ENCODE data around the gene STIM1. TPM values are rescaled to one million over a fixed set of nuclear protein-coding genes. Genes with fewer than 3 reads are reported as not detected.
A peak's percentile ranks its signal among the peaks of the same experiment; 100 is the strongest.

STIM1 gene
- total RNA-seq, 3 donors from 2014 or later, result 56.1 to 74.8 (median 72.5) TPM

- TF ChIP-seq, protein P1, sequence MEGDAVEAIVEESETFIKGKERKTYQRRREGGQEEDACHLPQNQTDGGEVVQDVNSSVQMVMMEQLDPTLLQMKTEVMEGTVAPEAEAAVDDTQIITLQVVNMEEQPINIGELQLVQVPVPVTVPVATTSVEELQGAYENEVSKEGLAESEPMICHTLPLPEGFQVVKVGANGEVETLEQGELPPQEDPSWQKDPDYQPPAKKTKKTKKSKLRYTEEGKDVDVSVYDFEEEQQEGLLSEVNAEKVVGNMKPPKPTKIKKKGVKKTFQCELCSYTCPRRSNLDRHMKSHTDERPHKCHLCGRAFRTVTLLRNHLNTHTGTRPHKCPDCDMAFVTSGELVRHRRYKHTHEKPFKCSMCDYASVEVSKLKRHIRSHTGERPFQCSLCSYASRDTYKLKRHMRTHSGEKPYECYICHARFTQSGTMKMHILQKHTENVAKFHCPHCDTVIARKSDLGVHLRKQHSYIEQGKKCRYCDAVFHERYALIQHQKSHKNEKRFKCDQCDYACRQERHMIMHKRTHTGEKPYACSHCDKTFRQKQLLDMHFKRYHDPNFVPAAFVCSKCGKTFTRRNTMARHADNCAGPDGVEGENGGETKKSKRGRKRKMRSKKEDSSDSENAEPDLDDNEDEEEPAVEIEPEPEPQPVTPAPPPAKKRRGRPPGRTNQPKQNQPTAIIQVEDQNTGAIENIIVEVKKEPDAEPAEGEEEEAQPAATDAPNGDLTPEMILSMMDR (IDR thresholded peaks at IDR 0.05), result no peak
- peak in 1 of 3 donors; percentile 38 for DNase-seq
Measured at GRCh38 chr11:3916962-3917361, 61.5 kb downstream of the STIM1 start.

DNA sequence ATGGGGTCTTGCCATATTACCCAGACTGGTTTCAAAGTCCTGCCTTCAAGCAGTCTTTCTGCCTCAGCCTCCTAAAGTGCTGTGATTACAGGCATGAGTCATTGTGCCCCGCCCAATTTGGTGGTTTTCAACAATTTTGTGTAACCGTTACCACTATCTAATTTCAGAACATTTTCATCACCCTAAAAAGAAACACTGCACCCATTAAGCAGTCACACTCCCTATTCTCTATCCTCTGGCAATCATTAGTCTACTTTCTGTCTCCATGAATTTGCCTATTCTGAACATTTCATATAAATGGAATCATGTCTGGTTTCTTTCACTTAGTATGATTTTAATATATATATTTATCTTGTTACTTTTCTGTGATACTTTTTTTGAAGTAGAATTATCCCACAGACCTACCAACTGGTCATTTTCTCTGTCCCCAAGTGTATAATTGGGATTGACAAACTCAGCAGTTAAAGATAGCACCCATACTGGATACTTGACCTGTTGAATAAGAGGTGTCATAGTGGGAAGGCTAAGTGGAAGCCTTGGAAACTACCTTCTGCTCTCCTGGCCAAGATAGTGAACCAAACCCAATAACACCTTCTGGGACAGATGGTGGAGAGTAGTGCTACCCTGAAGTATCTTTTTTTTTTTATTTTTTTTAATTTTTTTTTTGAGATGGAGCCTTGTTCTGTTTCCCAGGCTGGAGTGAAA is 64.8 kb downstream of the STIM1 start:
- Histone ChIP-seq H3K4me3 (no peak overlapping the region), H3K9me3 (no peaks in the 10 kb centered on the region), H3K4me1 (ENCODE audit: low read depth) (peaks cover 7% of the 10 kb centered on the region), H3K36me3 (ENCODE audit: low read depth) (no peaks in the 10 kb centered on the region)
- ATAC-seq, result peak; percentile 44
- TF ChIP-seq, protein P1 (IDR thresholded peaks at IDR 0.05), result no peak
- intact Hi-C loops (cut with DNase I, micrococcal nuclease), result no loop called here
- peak in 1 of 3 donors; percentile 47 for DNase-seq

More at GRCh38 chr11:3916962-3917361, 61.5 kb downstream of the STIM1 start:
- ATAC-seq, result peak; percentile 80
- intact Hi-C loops (cut with DNase I, micrococcal nuclease), result no loop called here
- Histone ChIP-seq H3K4me3 (no peak overlapping the region), H3K36me3 (ENCODE audit: low read depth) (no peaks in the 10 kb centered on the region), H3K4me1 (ENCODE audit: low read depth) (peaks cover 7% of the 10 kb centered on the region), H3K9me3 (no peaks in the 10 kb centered on the region)

GRCh38 chr11:3922056-3922455 is 66.6 kb downstream of the STIM1 start:
- no peak for ATAC-seq
- H3K4me3 ChIP-seq, result no peak overlapping the region
- no peak for DNase-seq
- H3K4me1 ChIP-seq (ENCODE audit: low read depth), result peaks cover 1% of the 10 kb centered on the region
- TF ChIP-seq, protein P1 (IDR thresholded peaks at IDR 0.05), result no peak
- no peaks in the 10 kb centered on the region for H3K36me3 ChIP-seq (ENCODE audit: low read depth)
- H3K9me3 ChIP-seq, result no peaks in the 10 kb centered on the region
- intact Hi-C loops (cut with DNase I, micrococcal nuclease), result no loop called here

- Histone ChIP-seq H3K4me1 (ENCODE audit: low read depth) (no peaks in the 10 kb centered on the region), H3K36me3 (ENCODE audit: low read depth) (no peaks in the 10 kb centered on the region), H3K4me3 (no peak overlapping the region), H3K9me3 (no peaks in the 10 kb centered on the region)
- ATAC-seq, result no peak
- intact Hi-C loops (cut with DNase I, micrococcal nuclease), result no loop called here
- DNase-seq, result no peak
- TF ChIP-seq, protein P1 (IDR thresholded peaks at IDR 0.05), result no peak
Measured at GRCh38 chr11:3925513-3925912, 70.0 kb downstream of the STIM1 start.

DNA sequence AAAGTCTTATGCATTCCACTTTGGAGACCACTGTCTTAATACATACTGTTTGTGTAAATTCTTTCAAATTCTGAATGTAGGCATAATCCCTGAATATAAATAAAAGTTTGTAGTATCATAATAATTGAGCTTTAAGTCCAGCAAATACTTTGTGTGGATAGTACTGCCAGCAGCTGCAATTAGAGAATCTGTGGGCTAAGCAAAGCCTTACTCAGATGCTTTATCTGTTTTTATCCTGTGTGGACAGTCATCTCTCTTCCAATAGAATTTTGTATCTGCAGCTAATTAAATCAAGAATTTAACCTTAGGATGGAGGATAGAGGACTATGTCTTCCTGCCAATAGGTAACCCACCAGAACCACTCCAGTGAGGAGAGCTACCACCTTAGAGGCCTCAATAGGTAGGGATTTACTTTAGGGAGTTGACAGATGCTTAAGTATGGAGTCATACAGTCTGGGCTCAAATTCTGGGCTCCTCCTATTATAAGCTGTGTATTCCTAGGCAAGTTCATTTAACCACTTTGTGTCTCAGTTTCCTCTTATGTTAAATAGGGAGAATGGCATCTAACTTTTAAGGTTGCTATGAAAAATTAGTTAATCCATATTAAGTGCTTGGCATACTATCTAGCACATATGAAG is 71.1 kb downstream of the STIM1 start:
- no peaks in the 10 kb centered on the region for H3K9me3 ChIP-seq
- ATAC-seq, result no peak
- no peak overlapping the region for H3K4me3 ChIP-seq
- no peaks in the 10 kb centered on the region for H3K4me1 ChIP-seq (ENCODE audit: low read depth)
- no peaks in the 10 kb centered on the region for H3K36me3 ChIP-seq (ENCODE audit: low read depth)
- intact Hi-C loops (cut with DNase I, micrococcal nuclease), result no loop called here
- DNase-seq, result no peak
- TF ChIP-seq, protein P1 (IDR thresholded peaks at IDR 0.05), result no peak

Measured in mucosa of descending colon (tissue), 3 donors.